Brain microvascular endothelial cell (primary cell): ENCODE data around the gene RTL9.
"Not testable (repeated sequence)": the region's sequence is repeated elsewhere in the genome, so short reads cannot be mapped to it uniquely, and the experiment has no call there.

Experiments
- DNase-seq: peaks from one replicate; pipeline ENCODE4 v3.0.0-alpha.2; 2020
- H3K27ac ChIP-seq: fragments of 250-450 bp; sonication (Bioruptor Pico); 2 replicates; pipeline ENCODE4 v1.5.1; 2020; ENCODE audit warnings: mild to moderate bottlenecking, moderate library complexity
- H3K27me3 ChIP-seq: fragments of 250-450 bp; sonication (Bioruptor Pico); replicated peaks from 2 replicates; pipeline ENCODE4 v1.5.1; 2020; ENCODE audit warnings: mild to moderate bottlenecking
- H3K36me3 ChIP-seq: fragments of 250-450 bp; sonication (Bioruptor Pico); replicated peaks from 2 replicates; pipeline ENCODE4 v1.5.1; 2020; ENCODE audit warnings: mild to moderate bottlenecking
- H3K4me3 ChIP-seq: 2 replicates; pipeline ENCODE4 v1.5.1; 2011; ENCODE audit warnings: low read depth, mild to moderate bottlenecking, control low read depth, low read length, moderate library complexity
- CTCF ChIP-seq: IDR thresholded peaks from 2 replicates; pipeline ENCODE4 v1.5.1; 2011; ENCODE audit warnings: low read depth, mild to moderate bottlenecking, moderate library complexity, low read length, control low read depth, inconsistent platforms; ENCODE audit errors: missing control alignments
- in situ Hi-C: cut with HindIII; loops from 2 replicates; pipeline ENCODE4 v1.10.0; 2017; ENCODE audit warnings: low sequenced_read_pairs, low pct_ligation_motif_present

Gene RTL9

GRCh38 chrX:110331444-110332030 lies 27.1 kb upstream of the RTL9 start:
- in situ Hi-C loops = no loop called here
- Histone ChIP-seq H3K27me3 (no peaks in the 10 kb centered on the region), H3K36me3 (no peaks in the 10 kb centered on the region), H3K4me3 (no peak overlapping the region), H3K27ac (no peak overlapping the region)
- no peak for TF ChIP-seq CTCF
- no peak for DNase-seq

GRCh38 chrX:110333458-110333857 lies 25.2 kb upstream of the RTL9 start:
- H3K27ac ChIP-seq, H3K4me3 ChIP-seq, in situ Hi-C loops: not testable (repeated sequence)

GRCh38 chrX:110338935-110339334 lies 19.7 kb upstream of the RTL9 start:
- Histone ChIP-seq H3K4me3 (no peak overlapping the region), H3K27ac (no peak overlapping the region), H3K36me3 (no peaks in the 10 kb centered on the region), H3K27me3 (no peaks in the 10 kb centered on the region)
- no peak for DNase-seq
- in situ Hi-C loops = no loop called here
- no peak for TF ChIP-seq CTCF

More at GRCh38 chrX:110333458-110333857, 25.2 kb upstream of the RTL9 start:
- H3K27me3 ChIP-seq, DNase-seq, H3K36me3 ChIP-seq: not testable (repeated sequence)

GRCh38 chrX:110341189-110342035 lies 17.2 kb upstream of the RTL9 start:
- in situ Hi-C loops = no loop called here
- peak; percentile 79 for DNase-seq

GRCh38 chrX:110346681-110347080 lies 12.0 kb upstream of the RTL9 start:
- no peaks in the 10 kb centered on the region for H3K27me3 ChIP-seq
- H3K36me3 ChIP-seq = no peaks in the 10 kb centered on the region
- peak; percentile 36 for TF ChIP-seq CTCF
- H3K27ac ChIP-seq = no peak overlapping the region
- DNase-seq = peak; percentile 16
- in situ Hi-C loops = no loop called here
- no peak overlapping the region for H3K4me3 ChIP-seq

More at GRCh38 chrX:110341189-110342035, 17.2 kb upstream of the RTL9 start:
- TF ChIP-seq CTCF = no peak
- Histone ChIP-seq H3K27me3 (no peaks in the 10 kb centered on the region), H3K4me3 (no peak overlapping the region), H3K27ac (peak overlapping the region; percentile 73), H3K36me3 (no peaks in the 10 kb centered on the region)

GRCh38 chrX:110359273-110359672 lies 625 bp downstream of the RTL9 start:
- in situ Hi-C loops = no loop called here
- Histone ChIP-seq H3K4me3 (no peak overlapping the region), H3K27ac (no peak overlapping the region)

More at GRCh38 chrX:110359273-110359672, 625 bp downstream of the RTL9 start:
- TF ChIP-seq CTCF = no peak
- no peak for DNase-seq
- H3K36me3 ChIP-seq = no peaks in the 10 kb centered on the region
- H3K27me3 ChIP-seq = no peaks in the 10 kb centered on the region
